Central memory CD8-positive, alpha-beta T cell (primary cell): ENCODE results near the gene JPH3.
A peak's percentile ranks its signal among the peaks of the same experiment; 100 is the strongest.
"Not testable (repeated sequence)": the region's sequence is repeated elsewhere in the genome, so short reads cannot be mapped to it uniquely, and the experiment has no call there.

Source experiments
- ATAC-seq: fragments of 150-1000 bp; cut with Tn5 transposase; replicated peaks from 2 replicates; pipeline ENCODE4 v1.10.0; 2022; ENCODE audit warnings: mild to moderate bottlenecking, moderate FRiP score, moderate number of reproducible peaks; ENCODE audit not compliant: poor library complexity, severe bottlenecking; ENCODE audit errors: extremely low read depth
- DNase-seq, 2 donors: peaks; one replicate each; pipeline ENCODE4 v3.0.0; 2021; ENCODE audit warnings: low spot score in 2 of 2
- H3K27ac Mint-ChIP-seq: one replicate; pipeline ENCODE4 v1.8.0; 2022; ENCODE audit warnings: low read depth, mild to moderate bottlenecking, moderate library complexity, mixed read lengths
- H3K27me3 Mint-ChIP-seq: one replicate; pipeline ENCODE4 v1.8.0; 2022; ENCODE audit warnings: mixed read lengths
- H3K36me3 Mint-ChIP-seq: one replicate; pipeline ENCODE4 v1.8.0; 2022; ENCODE audit warnings: mild to moderate bottlenecking, moderate library complexity, mixed read lengths; ENCODE audit not compliant: insufficient read depth
- H3K4me1 Mint-ChIP-seq: one replicate; pipeline ENCODE4 v1.8.0; 2022; ENCODE audit warnings: mixed read lengths
- H3K4me3 Mint-ChIP-seq: one replicate; pipeline ENCODE4 v1.8.0; 2022; ENCODE audit warnings: mild to moderate bottlenecking, moderate library complexity, mixed read lengths
- H3K9me3 Mint-ChIP-seq: one replicate; pipeline ENCODE4 v1.8.0; 2022; ENCODE audit warnings: mixed read lengths

Gene JPH3

GRCh38 chr16:87718831-87719230 lies 116.5 kb downstream of the JPH3 start:
- not testable (repeated sequence) for DNase-seq, H3K4me3 Mint-ChIP-seq, ATAC-seq, H3K9me3 Mint-ChIP-seq, H3K27me3 Mint-ChIP-seq, H3K27ac Mint-ChIP-seq
- Mint-ChIP-seq H3K4me1 (peaks cover 37% of the 10 kb centered on the region), H3K36me3 (peaks cover 39% of the 10 kb centered on the region)

- H3K27me3 Mint-ChIP-seq: no peaks in the 10 kb centered on the region
- no peaks in the 10 kb centered on the region for H3K9me3 Mint-ChIP-seq
- peaks cover 42% of the 10 kb centered on the region for H3K36me3 Mint-ChIP-seq
- H3K4me1 Mint-ChIP-seq: peaks cover 38% of the 10 kb centered on the region
- DNase-seq: no peak
- H3K27ac Mint-ChIP-seq: no peak overlapping the region
- no peak overlapping the region for H3K4me3 Mint-ChIP-seq
- no peak for ATAC-seq
Measured at GRCh38 chr16:87720446-87720845, 118.1 kb downstream of the JPH3 start.

GRCh38 chr16:87721622-87722585 lies 119.6 kb downstream of the JPH3 start:
- peak overlapping the region; percentile 49 for H3K27ac Mint-ChIP-seq
- H3K4me1 Mint-ChIP-seq: peaks cover 36% of the 10 kb centered on the region

GRCh38 chr16:87722590-87723225 lies 120.4 kb downstream of the JPH3 start:
- Mint-ChIP-seq H3K36me3 (peaks cover 43% of the 10 kb centered on the region), H3K27me3 (no peaks in the 10 kb centered on the region)

More at GRCh38 chr16:87721622-87722585, 119.6 kb downstream of the JPH3 start:
- Mint-ChIP-seq H3K4me3 (peak overlapping the region; percentile 31), H3K36me3 (peaks cover 40% of the 10 kb centered on the region), H3K9me3 (no peaks in the 10 kb centered on the region), H3K27me3 (no peaks in the 10 kb centered on the region)
- ATAC-seq (no peak), DNase-seq (no peak)

GRCh38 chr16:87723226-87723623 lies 120.9 kb downstream of the JPH3 start:
- peaks cover 36% of the 10 kb centered on the region for H3K4me1 Mint-ChIP-seq
- no peaks in the 10 kb centered on the region for H3K27me3 Mint-ChIP-seq
- peak overlapping the region; percentile 94 for H3K27ac Mint-ChIP-seq
- DNase-seq (peak in 1 of 2 donors; percentile 29), ATAC-seq (no peak)
- H3K9me3 Mint-ChIP-seq: no peaks in the 10 kb centered on the region
- peaks cover 47% of the 10 kb centered on the region for H3K36me3 Mint-ChIP-seq
- H3K4me3 Mint-ChIP-seq: no peak overlapping the region

More at GRCh38 chr16:87722590-87723225, 120.4 kb downstream of the JPH3 start:
- no peak for ATAC-seq
- peaks cover 36% of the 10 kb centered on the region for H3K4me1 Mint-ChIP-seq
- DNase-seq: no peak
- H3K4me3 Mint-ChIP-seq: peak overlapping the region; percentile 31
- peak overlapping the region; percentile 94 for H3K27ac Mint-ChIP-seq
- H3K9me3 Mint-ChIP-seq: no peaks in the 10 kb centered on the region

- Mint-ChIP-seq H3K4me3 (peak overlapping the region; percentile 34), H3K9me3 (no peaks in the 10 kb centered on the region), H3K27ac (peak overlapping the region; percentile 94), H3K27me3 (no peaks in the 10 kb centered on the region), H3K4me1 (peaks cover 36% of the 10 kb centered on the region), H3K36me3 (peaks cover 50% of the 10 kb centered on the region)
- ATAC-seq (peak; percentile 79), DNase-seq (peak in 1 of 2 donors; percentile 43)
Measured at GRCh38 chr16:87724490-87725291, 122.4 kb downstream of the JPH3 start.

GRCh38 chr16:87725596-87726235 lies 123.4 kb downstream of the JPH3 start:
- no peak for DNase-seq
- H3K4me1 Mint-ChIP-seq: peaks cover 34% of the 10 kb centered on the region
- H3K27me3 Mint-ChIP-seq: no peaks in the 10 kb centered on the region
- H3K27ac Mint-ChIP-seq: peak overlapping the region; percentile 94
- peak; percentile 9 for ATAC-seq
- H3K9me3 Mint-ChIP-seq: no peaks in the 10 kb centered on the region
- H3K4me3 Mint-ChIP-seq: no peak overlapping the region
- H3K36me3 Mint-ChIP-seq: peaks cover 55% of the 10 kb centered on the region

- peaks cover 57% of the 10 kb centered on the region for H3K36me3 Mint-ChIP-seq
- H3K27ac Mint-ChIP-seq: peak overlapping the region; percentile 67
- not testable (repeated sequence) for H3K9me3 Mint-ChIP-seq, DNase-seq, ATAC-seq, H3K4me3 Mint-ChIP-seq, H3K27me3 Mint-ChIP-seq
- peaks cover 37% of the 10 kb centered on the region for H3K4me1 Mint-ChIP-seq
Measured at GRCh38 chr16:87726577-87726976, 124.3 kb downstream of the JPH3 start.

GRCh38 chr16:87727346-87727745 lies 125.0 kb downstream of the JPH3 start:
- peak overlapping the region; percentile 67 for H3K27ac Mint-ChIP-seq

GRCh38 chr16:87728026-87728425 lies 125.7 kb downstream of the JPH3 start:
- DNase-seq (no peak), ATAC-seq (no peak)
- Mint-ChIP-seq H3K9me3 (no peaks in the 10 kb centered on the region), H3K4me1 (peaks cover 29% of the 10 kb centered on the region), H3K4me3 (no peak overlapping the region), H3K27ac (no peak overlapping the region), H3K36me3 (peaks cover 48% of the 10 kb centered on the region), H3K27me3 (no peaks in the 10 kb centered on the region)

More at GRCh38 chr16:87727346-87727745, 125.0 kb downstream of the JPH3 start:
- ATAC-seq: no peak
- Mint-ChIP-seq H3K27me3 (no peaks in the 10 kb centered on the region), H3K36me3 (peaks cover 51% of the 10 kb centered on the region), H3K4me3 (no peak overlapping the region), H3K9me3 (no peaks in the 10 kb centered on the region), H3K4me1 (peaks cover 34% of the 10 kb centered on the region)
- no peak for DNase-seq

- no peak for ATAC-seq
- no peak overlapping the region for H3K4me3 Mint-ChIP-seq
Measured at GRCh38 chr16:87729266-87729954, 127.1 kb downstream of the JPH3 start.

More at GRCh38 chr16:87729266-87729954, 127.1 kb downstream of the JPH3 start:
- H3K9me3 Mint-ChIP-seq: no peaks in the 10 kb centered on the region
- no peak for DNase-seq
- peaks cover 44% of the 10 kb centered on the region for H3K36me3 Mint-ChIP-seq
- H3K27ac Mint-ChIP-seq: no peak overlapping the region
- no peaks in the 10 kb centered on the region for H3K27me3 Mint-ChIP-seq
- H3K4me1 Mint-ChIP-seq: peaks cover 35% of the 10 kb centered on the region
